ENCODE data around the gene LRCH1.
"Not testable (repeated sequence)": the region's sequence is repeated elsewhere in the genome, so short reads cannot be mapped to it uniquely, and the experiment has no call there.

The LRCH1 gene

DNA sequence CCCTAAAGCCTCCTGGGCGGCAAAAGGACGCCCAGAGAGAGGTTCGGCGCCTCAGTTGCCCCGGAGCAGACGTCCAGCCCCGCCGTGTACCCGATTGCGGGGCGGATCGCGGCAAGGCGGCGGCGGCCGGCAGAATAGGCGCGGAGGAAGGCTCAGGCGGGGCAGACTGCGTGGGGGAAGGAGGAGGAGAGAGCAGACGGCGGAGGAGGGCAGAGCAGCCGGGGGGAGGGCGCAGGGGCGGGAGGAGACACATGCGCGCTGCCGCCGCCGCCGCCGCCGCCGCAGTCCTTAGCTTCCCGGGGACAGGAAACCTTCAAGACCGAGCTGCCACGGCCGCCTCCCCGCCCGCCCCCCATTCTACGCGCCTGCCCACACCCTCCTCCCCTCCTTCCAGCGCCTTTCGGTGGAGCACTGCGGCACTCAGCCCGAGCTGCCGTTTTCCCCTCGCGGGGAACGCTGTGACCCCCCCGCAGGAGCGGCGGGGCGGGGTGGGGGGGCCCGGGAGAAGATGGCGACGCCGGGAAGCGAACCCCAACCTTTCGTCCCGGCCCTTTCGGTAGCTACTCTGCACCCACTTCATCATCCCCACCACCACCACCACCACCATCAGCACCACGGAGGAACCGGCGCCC is at the start of gene LRCH1:
Gene LRCH1, plus strand, starts transcription at position 282 of the 632 bp plus-strand sequence. Its CDS starts 227 bp downstream, at position 509.
- DNase-seq: peak; percentile 86 to 89

GRCh38 chr13:46504036-46504435 is 48.9 kb upstream of the LRCH1 start:
- no peak for DNase-seq

DNA sequence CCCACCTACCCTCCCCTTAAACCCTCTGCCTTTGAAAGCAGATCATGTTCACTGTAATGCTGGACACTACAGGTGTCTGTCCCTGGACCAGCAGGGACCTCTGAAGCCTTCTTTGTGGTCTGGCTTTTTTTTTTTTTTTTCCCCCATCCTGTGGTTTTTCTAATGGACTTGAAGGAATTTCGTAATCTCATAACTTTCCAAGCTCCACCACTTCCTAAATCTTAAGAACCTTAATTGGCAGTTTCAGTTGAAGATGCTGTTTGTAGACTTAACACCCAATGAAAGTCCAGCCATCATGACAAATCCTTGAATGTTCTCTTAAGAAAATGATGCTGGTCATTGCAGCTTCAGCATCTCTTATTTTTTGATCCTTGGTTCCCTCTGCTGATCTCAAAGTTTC is 45.0 kb upstream of the LRCH1 start:
- no peak for DNase-seq

DNA sequence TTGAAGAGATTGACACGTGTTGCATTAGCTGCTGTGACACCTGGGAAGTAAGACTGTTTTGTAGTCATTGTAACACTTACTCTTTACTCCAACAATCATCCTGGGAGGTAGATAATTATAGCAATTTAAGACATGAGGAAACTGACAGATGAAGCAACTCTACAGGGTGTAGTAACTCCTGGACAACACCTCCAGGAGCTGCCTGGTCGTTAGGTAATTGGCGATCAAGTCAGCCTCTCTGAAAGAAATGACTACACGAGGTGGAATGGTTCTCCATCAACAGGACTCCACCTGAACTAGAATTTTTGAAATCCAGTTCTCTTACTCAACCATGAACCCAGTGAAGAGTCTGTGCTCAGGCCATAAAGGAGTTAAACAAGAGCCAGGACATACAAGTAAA is 43.0 kb upstream of the LRCH1 start:
- DNase-seq: no peak

- DNase-seq: no peak
Observed at GRCh38 chr13:46515803-46516202, 37.2 kb upstream of the LRCH1 start.

- no peak for DNase-seq
Observed at GRCh38 chr13:46516599-46517338, 36.2 kb upstream of the LRCH1 start.

DNA sequence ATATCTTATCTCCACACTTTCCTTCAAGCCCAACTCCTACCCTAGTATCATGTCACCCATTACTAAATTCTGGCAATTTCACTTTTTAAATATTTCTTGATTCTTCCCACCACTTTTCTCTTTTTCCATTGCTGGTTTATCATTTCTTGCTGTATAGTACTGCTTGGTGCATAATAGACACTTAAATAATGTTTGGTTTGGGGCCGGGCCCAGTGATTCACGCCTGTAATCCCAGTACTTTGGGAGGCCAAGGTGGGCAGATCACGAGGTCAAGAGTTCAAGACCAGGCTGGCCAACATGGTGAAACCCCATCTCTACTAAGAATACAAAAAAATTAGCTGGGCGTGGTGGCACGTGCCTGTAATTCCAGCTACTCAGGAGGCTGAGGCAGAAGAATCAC is 35.2 kb upstream of the LRCH1 start:
- DNase-seq: not testable (repeated sequence)

DNA sequence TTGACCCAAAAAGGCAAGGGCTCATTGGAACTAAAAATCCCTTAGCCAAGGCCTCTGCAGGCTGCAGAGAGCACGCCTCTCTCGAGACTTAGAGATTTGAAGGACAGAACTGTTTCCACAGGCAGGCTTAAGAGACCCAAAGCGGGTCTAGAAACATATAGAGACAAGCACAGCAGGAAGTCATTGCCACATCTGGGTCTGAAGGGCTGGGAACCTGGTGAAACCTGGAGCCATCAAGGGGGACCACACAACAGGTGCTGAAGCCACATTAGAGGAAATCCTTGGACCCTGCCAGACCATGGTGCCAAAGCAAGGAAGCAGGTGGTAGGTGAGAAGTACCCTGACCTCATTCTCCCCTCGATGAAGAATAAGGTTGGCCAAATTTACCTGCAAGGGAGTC is 33.8 kb upstream of the LRCH1 start:
- DNase-seq: no peak

DNA sequence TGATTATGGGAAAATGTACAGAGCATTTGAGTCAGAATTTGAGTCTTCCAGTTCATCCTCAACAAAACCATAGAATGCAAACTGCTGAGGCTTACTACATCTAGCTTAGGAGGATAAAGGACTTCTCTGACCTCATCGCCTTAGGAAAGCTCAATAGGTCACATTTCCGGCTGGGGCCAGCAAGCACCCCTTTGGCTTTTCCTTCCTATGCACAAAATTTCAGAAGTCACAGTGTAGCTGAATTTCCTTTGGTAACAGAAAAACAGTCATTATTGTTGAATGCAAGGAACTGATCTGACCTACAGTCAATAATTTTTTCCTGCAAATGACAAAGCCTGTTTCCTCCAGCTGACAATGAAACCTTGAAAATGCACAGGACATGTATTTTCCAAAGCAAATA is 32.8 kb upstream of the LRCH1 start:
- DNase-seq: no peak

DNA sequence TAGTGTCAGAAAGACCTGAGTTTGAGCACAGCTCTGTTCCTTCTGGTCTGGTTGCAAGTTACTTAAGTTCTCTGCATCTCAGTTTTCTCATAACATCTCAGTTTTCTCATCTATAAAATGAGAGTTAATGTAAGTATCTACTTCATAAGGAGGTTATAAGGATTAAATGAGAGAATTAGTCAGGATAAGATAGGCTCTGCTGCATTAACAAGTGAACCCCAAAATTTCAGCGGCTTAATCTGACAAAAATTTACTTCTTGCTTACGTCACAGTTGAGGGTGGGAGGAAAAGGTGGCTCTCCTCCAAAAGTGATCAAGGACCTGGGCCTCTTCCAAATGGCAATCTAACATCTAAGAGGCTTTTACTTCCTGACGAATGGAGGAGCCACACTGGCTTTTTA is 31.5 kb upstream of the LRCH1 start:
- no peak for DNase-seq

DNA sequence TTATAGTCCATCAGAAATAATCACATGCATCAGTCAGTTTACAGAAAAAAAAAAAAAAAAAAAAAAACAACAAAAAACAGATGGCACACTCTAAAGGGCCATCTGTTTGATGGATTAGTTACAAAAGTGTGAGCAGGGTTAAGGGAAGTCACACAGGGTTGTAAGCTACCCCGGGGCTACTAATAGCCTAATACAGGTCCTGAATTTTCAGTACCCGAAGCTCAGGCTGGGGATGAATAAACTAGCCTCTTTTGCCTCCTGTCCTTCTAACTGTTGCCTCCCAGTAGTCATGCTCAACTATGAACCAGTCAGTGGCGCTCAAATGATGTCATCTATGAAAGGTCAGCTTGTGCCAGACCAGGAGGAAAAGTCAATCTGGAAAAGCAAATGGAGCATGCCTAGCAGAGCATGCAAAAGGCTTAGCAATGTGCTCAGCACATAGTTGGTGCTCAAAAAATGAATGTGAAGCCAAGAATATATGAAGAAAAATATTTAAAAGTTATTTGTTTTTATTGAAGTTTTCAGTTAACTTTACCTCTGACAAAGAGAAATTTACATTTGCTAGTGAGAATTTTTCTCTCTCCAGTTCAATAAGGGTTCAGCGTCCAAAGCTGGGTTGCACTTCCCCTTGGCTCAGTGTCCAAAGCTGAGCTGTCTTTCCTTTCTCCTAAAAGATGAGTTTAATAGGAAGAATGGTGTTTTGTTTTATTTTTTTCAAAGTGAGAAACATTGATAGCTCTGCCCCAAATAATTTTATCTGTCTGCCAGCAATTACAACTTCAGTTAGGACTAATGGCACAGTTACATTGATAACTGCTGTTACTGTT is 30.8 kb upstream of the LRCH1 start:
- no peak for DNase-seq

DNA sequence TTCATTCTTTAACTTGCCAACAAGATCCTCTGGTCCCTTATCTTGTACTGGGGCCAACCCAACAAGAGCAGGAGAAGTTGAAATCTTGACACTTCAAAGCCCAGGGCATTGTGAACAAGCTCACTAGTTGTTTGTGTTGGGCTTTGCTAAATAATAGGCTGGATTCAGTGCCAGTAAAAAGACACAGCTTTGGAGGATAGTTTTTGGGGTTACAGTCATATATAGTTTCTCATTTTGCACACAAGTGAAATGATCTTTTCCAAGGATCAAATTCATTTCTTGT is 30.3 kb upstream of the LRCH1 start:
- DNase-seq: no peak

DNA sequence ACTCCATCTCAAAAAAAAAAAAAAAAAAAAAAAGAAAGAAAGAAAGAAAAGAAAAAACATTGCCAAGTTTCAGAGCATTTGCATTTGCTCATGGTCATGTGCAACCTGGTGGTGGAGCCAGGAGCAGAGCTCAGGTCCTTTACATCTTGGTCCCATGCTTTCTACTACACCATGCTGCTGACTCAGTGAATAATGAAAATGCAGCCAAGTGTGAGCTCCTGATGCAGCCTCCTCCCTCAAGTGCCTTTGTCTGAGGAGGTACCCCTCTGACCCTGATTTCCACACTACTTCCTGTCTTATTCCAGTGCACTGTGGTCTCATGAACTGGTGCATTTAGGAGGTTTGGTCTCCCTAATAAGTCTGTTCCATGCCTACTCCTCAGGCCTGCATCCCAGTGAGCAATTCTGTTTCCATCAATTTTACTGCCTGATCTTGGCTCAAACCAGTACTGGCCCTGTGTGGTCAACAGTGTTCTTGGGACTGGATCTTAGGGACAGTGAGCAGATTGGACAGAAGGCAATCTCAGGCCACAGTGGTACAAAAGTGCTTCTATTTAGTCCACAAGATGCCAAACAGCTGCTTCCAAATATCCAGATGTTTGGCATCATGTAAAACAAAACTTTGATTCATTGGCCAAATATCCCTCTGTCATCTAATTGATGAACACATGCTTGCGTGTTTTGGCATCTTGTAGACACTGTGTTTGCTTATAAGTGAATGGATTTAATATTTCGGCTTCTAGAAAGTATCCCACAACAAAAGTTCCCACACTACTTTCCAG is 28.8 kb upstream of the LRCH1 start:
- no peak for DNase-seq

DNA sequence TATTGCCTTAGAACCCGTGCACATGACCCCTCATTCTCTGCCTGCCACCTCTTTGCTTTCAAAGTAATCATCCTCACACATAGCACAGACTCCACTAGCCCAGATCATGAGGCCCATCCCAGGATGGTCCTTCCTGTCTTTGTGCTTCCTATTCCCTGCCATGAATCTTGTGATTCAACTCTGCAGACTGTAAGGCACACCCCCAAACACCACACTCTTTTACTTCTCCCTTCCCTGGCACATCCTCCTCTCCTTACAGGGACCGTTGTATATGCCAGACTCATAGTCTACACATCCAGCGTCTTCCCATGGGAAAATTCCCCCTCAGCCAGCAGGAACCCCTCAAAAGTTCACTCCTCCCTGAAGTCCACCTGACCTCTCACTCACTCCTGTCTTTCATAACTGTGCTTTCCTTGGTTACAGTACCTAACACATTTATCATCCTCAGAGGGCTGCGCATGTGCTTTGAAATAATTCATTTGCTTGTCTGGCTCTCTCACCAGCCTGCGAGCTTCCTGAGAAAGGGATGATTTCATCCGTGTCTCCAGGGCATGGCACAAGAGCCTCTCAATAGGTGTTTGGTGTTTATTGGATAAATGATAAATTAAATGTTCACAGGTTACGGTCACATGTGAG is 26.8 kb upstream of the LRCH1 start:
- no peak for DNase-seq

DNA sequence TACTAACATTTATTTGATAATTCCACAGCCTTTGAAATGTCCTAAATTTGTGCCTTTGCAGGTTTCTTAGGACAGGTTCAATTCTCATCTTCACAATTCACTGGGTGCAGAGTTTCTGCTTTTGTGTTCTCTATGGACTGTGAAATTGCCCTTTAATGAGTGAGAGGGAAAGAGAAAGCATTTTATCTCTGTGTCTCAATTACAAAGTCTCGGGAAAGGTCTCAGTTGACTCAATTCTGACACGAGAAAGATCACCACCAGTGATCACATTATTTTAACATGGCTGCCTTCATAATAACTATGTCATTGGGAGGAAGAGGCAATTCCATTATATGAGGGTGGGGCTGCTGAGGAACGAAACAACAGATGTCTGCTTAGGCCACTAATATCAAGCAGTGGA is 26.2 kb upstream of the LRCH1 start:
- DNase-seq: no peak

DNA sequence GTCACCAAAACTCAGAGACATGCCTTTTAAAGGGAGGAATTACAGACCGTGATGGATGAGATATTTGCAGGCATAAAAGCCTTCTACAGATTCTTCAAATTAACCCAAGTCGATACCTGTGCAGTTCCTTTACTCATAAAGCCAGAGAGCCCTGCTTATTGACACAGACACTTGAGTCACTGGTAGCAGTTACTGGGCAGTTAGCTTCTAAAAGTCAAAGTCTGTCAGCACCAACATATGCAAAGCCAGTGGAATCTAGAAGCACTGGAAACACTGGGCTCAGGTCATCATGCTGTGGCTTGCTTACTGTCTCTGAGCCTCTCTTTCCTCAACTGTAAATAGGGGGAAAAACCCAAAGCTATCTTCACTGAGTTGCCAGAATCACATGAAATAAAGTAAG is 25.7 kb upstream of the LRCH1 start:
- DNase-seq: no peak

DNA sequence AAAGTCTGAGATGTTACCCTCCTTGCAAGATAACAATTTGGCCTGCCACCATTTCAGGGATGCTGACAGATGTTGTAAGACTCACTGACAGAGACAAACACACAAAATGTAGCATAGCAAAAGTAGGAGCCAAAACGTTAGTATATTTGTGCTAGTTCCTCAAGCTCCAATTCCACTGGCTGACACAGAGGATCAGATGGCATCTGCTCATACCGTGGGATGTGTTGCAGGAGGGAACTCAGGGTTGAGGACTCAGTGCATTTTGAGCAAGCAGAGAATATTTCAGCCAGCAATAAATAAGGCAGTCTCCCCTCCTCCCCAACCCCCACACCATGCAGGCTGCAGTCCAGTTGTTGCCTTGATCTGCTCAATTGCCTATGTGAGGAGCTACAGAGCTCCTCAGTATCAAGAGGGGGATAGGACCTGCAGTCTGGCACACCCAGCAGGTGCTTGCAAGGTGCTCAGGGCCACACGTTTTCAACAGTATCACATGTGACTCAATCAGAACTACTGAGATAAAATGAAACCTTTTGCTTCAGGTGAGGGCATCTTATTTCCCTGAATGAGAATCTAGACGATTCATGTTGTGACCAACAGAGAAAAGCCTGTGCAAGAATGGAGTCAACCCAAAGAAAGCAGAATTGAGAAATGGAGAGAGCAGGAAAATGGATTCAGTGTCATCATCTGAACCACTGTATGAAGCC is 23.6 kb upstream of the LRCH1 start:
- DNase-seq: no peak

GRCh38 chr13:46530084-46530935 is 22.7 kb upstream of the LRCH1 start:
- DNase-seq: no peak

DNA sequence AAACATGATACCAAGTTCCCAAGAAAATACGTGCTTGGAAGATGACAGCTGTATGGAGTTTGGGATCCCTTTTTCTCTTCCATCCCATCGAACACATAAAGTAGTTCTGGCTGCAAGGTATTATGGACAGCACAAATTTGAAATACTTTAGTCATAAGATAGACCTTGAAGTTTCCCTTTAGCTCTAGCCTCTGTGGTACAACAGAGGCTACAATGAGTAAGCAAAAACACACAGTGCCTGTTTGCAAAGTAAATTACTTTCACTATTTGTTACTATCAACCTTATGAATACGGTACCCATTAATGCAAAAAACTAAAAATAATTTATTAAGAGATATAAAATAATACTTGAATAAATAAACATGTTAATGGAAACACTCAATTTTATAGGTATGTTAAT is 21.0 kb upstream of the LRCH1 start:
- no peak for DNase-seq

GRCh38 chr13:46535002-46535401 is 18.0 kb upstream of the LRCH1 start:
- no peak for DNase-seq

DNA sequence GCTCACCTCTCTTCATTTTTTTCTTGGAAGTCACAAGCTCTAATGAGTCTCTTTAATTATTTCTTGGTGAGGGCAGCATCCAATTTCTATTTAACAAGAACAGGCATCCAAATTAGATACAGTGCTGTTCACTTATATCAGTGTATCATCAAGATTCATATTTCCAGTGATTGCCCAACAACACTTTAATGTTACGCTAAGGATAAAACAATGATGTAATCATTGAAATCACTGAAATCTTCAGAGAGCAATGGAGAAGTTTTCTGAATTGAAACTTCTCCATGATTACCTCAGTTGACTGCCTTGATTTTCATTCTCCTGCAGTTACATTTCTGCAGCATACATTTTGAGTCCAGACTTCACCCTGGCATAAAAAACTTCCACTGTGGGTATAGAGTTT is 17.1 kb upstream of the LRCH1 start:
- no peak for DNase-seq

All from activated CD4-positive, alpha-beta T cell treated with anti-CD3 and anti-CD28 coated beads, Interleukin-2, amount 50 U/mL, for 4 hours (primary cell).